HG03139 (cell line): ENCODE data around the gene TDP1.

Experiments
- ATAC-seq: cut with Tn5 transposase; IDR thresholded peaks from one replicate; pipeline ENCODE4 v1.9.1; 2021; ENCODE audit not compliant: unreplicated experiment

TDP1 gene

DNA sequence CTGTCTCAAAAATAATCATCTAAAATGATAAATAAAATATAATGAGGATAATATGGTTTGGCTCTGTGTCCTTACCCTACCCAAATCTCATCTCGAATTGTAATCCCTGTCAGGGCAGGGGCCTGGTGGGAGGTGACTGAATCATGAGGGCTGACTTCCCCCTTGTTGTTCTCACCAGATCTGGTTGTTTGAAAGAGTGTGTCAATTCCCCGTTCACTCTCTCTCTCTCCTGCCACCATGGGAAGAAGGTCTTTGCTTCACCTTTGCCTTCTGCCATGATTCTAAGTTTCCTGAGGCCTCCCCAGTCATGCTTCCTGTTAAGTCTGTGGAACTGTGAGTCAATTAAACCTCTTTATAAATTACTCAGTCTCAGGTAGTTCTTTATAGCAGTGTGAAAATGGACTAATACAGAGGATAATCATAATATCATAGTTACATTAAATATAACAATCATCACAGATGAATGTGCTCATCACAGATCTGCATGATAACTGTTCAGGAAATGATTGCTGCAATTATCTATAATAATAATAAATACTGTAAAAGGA, 13.8 kb upstream of the TDP1 start:
- no peak for ATAC-seq

DNA sequence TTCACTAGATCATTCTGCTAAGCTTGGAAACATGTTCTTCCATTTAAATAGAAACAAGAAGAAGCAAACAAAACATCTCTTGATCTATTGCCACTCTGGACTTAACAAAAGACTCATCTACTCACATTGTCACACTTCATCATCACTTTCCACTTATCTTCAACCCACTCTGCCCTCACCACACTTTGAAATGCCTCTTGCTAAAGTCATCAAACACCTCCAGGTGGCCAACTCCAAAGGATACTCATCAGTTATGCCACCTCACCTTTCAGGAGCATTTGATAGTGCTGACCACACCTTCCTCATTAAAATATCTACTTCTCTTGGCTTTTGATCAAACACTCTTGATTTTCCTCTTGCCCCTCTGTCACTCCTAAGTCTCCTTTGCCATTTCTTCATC, 8.4 kb upstream of the TDP1 start:
- ATAC-seq: no peak

DNA sequence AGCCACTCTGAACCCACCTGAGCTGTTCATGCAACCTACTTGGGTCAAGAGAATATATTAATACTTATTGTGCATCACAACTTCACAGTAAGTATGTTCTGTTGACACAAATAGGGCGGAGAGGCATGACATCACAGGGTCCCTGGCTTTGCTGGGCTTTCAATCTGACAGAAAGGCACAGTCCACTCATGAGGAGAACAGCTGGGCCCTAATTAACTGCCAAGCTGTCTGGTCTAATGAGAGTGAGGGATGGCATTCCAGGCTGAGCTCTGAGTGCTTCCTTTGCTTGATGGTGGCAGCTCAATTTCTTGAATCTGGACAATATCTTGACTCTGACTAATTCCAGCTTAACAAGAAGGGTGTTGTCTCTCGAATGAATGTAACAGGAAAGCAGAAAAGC, 3.2 kb upstream of the TDP1 start:
- ATAC-seq: no peak

DNA sequence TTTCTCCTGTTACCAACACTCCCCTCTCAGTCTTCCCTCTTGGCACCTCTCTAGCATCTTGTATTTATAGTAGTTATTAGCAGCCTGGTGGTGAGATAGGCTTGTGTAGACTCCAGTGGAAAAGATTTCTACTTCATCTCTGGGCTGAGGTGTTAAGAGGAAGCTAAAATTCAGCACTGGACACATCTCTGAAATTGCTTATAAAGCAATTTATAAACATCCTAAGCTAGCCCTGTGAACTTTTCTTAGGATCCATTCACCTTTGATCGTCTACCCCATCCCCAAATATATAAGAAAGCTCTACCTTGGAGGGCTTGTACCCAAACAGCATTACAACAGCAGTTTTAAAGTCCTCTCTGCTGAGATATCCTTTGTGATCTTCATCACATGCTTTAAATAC, 2.1 kb upstream of the TDP1 start:
- ATAC-seq: no peak

DNA sequence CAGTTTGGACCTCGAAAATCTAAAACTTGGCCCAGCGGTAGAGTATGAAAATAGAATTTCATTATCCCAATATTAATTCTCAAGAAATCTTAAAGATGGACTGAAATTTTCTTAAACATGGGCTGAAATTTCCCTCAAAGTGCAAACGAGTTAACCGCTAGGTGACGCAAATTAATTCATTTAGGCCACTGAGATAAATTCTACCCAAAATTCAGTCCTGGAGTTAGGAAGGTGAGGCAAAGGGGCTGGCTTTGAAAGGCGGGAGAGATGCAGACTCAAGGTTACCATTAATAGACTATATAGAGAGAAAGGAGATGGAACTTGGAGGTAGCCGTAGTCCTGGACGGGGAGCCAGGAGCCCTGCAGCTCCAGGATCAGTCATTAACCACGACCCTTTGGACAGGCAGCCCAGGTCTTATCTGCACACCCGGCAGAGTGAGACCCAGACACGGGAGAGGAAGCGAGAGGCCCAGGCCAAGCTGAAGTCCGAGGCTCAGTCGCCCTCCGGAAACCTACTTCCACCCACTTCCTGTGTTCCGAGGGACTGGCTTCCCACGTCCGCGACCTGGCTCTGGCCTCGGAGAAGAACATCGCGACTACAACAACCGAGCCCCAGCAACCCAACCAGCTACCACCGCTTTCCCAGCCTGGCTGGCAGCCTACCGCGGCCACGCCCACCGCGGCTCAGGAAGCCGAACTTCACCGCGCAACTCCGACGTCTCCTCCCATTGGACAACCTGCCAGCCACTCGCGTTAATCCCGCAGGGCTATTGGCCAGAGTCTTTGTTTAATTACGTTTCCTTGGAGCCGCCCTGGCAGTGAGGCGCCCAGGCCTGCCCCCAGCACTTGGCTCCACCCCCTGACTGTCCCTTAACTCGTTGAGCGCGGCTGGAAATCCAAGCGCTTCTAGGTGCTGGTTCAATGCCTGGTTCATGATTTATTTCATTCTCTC, 1.4 kb upstream of the TDP1 start, which contains the start of gene EFCAB11:
TSS of gene EFCAB11 (minus strand) at position 661 of the 952 bp plus-strand sequence. CDS start at position 591, 70 bp downstream.
- peak; percentile 77 for ATAC-seq

DNA sequence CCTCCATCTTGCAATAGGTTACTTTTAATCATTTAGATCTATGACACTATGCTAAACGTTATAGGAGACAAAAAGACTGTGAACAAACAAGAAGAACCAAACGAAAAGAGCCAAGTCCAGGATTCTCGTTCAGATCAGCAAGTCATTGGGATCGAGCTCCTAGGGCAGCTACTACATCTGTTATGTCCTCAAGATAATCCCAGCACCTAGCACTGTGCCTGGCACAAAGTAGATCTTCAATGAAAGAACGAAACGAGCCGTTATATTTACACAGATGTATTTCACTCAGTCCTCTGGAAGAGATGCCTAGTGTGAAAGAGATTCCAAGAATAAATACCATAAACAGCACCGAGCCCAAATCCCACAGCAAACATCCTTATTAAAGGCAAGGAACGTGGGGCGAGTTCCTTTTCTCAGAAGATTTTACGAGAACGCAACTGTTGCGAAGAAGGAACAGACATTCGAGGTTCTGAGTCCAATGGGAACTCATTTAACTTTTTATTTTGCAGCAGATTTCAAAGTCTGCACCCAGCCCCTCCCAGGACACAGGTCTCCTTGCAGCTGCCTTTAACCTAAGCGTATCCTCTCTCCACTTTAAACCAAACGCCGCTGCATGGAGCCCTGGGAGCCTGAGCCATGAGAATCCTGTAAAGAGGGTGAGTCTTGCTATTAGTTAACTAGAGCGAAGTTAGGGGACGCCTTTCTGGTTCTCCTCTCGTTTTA, 544 bp upstream of the TDP1 start:
- peak; percentile 15 for ATAC-seq

- ATAC-seq: no peak
Observed at GRCh38 chr14:89956661-89957009, 908 bp downstream of the TDP1 start.

- no peak for ATAC-seq
Observed at GRCh38 chr14:89957376-89957775, 1.6 kb downstream of the TDP1 start.

DNA sequence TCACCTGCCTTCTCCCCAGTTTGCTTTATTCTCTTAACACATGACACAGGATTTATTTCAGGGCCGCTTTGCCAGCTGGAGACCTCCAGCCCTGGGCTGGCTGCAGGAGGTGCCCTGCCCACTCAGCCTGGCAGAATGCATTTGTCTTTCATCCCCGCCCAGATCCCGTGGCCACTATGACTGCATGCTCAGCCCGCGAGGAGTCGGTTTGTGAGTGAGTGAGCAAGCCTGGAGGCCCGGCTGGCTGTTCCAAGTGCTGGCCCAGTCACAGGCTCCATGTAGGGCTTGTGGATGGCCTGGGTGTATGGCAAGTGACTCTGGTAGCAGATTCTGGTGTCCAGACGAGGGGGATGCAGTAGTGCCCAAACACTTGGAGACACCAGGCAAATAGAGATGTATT, 2.1 kb downstream of the TDP1 start:
- ATAC-seq: no peak

DNA sequence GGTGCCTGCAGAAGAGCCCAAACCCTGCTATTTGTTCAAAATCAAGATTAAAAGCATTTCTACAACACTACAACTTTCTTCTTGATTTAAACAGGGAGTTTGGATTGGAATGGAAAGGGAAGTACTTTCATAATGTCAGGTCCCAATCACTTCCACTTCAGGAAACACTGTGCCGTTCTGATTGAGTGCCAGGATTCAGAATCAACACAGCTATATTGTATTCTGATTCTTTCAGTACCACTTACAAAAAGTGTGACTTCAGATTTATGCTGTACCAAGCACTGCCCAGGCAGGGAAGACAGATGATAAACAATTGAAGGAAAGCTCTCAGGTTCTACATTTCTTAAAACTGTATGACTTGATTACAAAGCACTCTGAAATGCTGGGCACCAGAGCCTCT, 3.2 kb downstream of the TDP1 start:
- no peak for ATAC-seq

- ATAC-seq: no peak
Observed at GRCh38 chr14:89959853-89960445, 4.2 kb downstream of the TDP1 start.

- no peak for ATAC-seq
Observed at GRCh38 chr14:89960914-89961313, 5.2 kb downstream of the TDP1 start.

- ATAC-seq: no peak
Observed at GRCh38 chr14:89963288-89963978, 7.7 kb downstream of the TDP1 start.

GRCh38 chr14:89965839-89966238, 10.1 kb downstream of the TDP1 start:
- no peak for ATAC-seq

DNA sequence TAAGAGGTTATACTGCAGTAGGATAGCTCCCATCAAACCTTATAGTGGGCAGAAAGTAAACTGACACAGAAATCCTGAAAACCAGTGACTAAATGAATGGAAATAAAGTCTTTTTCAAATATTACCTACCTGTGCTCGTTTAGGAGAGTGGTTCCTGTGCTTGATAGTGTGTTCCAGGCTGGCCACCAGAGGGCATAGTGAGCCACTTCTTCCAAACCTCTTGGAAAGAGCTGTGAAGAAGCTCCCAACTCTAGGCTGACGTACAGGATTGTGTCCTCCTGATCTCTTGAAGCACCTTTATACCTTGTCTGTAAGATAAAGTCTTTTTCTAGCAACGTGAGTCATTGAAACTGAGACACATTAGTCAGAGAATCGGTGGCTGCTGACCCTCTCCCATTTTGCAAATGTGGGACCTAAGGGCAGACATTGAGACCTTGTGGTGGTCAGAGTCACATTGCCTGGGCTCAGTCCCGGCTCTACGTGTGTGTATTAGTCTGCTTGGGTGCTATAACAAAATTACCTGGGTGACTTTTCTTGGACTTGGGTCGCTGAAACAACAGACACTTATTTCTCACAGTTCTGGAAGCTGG, 17.6 kb downstream of the TDP1 start:
- ATAC-seq: no peak

- no peak for ATAC-seq
Observed at GRCh38 chr14:89977668-89978067, 21.9 kb downstream of the TDP1 start.

- ATAC-seq: no peak
Observed at GRCh38 chr14:89978656-89979055, 22.9 kb downstream of the TDP1 start.

DNA sequence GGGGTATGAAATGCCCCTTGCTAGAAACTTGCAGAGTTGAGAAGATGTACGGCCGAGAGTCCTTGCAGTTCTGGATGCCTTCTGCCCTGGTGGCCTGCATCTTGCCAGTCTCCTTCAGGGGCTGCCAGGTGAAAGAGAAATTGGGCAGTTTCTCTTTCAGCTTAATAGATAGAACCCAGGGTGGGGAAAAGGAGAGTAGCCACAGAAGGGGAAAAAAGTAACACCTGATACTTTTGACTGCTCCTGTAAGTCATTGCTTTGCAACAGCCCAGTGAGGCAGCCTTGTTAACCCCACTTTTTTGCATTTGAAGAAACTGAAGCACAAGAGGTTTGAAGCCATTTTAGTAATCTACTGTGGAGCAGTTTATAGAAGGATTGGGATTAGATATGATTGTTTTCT, 27.6 kb downstream of the TDP1 start:
- no peak for ATAC-seq

DNA sequence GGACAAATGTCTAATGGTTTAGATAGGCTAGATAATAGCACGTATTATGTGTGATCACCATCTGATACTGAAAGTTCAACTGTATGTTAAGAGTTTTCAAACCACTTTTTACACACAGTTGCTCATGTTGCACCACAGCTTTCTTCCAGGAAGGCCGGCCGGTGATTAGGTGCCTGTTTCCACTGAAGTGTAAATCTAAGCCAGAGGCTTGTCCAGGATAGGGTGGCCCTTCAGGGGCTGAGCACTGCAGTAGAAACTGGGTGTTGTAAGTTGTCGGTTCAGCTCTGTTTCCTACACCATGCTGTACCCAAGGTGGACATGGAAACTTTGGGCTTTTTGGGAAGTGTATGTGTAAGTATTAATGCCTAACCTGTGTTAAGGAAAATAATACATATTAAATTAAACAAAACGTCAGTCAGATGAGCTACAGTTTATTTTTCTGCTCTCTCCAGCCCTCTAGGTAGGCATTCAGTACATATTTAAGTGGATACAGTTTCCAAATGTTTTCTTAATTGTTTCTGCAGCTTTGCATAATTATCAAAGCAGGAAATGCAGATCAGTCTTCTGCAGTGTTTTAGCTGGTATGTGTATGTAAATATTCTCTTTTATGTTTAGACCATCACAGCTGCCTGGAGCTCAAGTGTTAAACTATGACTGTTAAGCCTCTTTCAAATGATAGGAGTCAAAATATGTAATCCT, 30.9 kb downstream of the TDP1 start:
- no peak for ATAC-seq

DNA sequence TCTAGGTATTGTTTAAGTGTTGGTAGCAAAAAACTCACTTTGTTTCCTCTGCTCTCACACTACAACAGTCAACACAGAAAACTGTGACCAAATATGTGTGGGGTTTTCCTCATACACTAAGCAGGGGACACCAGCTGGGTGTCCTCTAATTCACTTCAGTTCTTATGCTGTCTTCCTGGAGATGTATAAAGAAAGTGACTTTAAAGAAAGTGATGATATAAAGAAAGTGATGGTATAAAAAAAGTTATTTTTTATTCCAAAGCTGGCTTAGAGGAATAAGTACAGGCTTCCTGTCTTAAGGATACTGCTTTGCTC, 31.4 kb downstream of the TDP1 start:
- no peak for ATAC-seq
